ENCODE measurements around the gene PIGU.

DNA sequence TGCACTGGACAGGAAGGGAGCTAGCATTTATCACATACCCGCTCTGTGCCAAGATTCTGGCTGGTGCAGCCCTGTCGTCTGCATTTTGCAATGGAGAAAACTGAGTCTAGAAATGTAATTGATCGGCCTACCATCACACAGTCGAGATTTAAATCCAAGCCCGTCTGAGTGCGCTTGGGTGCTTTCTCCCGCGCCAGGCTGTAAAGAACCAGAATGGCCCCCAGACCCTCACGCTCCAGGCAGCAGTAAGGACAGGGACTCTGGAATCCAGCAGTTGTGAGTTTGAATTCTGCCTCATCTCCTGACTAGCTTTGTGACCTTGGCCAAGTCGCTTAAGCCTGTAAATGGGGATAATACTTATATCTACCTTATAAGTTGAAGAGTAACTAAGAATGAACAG, 149.9 kb downstream of the PIGU start:
- no peak for TF ChIP-seq CTCF (conservative IDR thresholded peaks at IDR 0.05; ENCODE audit: low read length)
- TF ChIP-seq EZH2phosphoT487 (IDR thresholded peaks at IDR 0.05; ENCODE audit: borderline replicate concordance, low read depth, low read length) = no peak

Data from OCI-LY7 (cell line).